Measurements from ENCODE around the gene DEFB124.
A peak's percentile ranks its signal among the peaks of the same experiment; 100 is the strongest.
"Not testable (repeated sequence)": the region's sequence is repeated elsewhere in the genome, so short reads cannot be mapped to it uniquely, and the experiment has no call there.

Gene DEFB124

GRCh38 chr20:31474758-31475427 is at the start of gene DEFB124, which contains the start of gene REM1:
DEFB124 (minus strand) TSS chr20:31475127; CDS start chr20:31473013, 2,114 bp downstream.
REM1 (plus strand) TSS chr20:31475288; CDS start chr20:31476446, 1,158 bp downstream.
- no peak for DNase-seq (ENCODE audit: low spot score)

- DNase-seq (ENCODE audit: low spot score): no peak
Measured at GRCh38 chr20:31523361-31524283, 48.7 kb upstream of the DEFB124 start.

DNA sequence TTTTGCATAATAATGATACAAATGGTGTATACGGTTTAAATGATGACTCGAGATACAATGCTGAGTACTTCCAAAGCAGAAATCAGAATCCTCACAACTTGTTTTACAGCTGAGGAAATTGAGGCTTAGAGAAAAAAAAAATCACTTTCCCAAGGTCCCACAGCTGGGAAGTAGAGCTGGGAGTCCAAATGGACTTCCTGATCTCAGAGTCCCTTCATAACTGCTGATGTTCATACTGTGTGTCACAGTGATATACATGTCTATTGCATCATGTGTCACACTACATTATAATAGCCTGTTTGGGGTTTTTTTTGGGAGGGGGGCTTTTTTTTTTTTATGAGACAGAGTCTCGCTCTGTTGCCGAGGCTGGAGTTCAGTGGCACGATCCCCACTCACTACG is 47.8 kb upstream of the DEFB124 start:
- DNase-seq (ENCODE audit: low spot score): no peak

GRCh38 chr20:31521267-31521666 is 46.3 kb upstream of the DEFB124 start:
- DNase-seq (ENCODE audit: low spot score): not testable (repeated sequence)

GRCh38 chr20:31517373-31517772 is 42.4 kb upstream of the DEFB124 start:
- DNase-seq (ENCODE audit: low spot score): peak; percentile 84

GRCh38 chr20:31516651-31517050 is 41.7 kb upstream of the DEFB124 start:
- DNase-seq (ENCODE audit: low spot score): no peak

DNA sequence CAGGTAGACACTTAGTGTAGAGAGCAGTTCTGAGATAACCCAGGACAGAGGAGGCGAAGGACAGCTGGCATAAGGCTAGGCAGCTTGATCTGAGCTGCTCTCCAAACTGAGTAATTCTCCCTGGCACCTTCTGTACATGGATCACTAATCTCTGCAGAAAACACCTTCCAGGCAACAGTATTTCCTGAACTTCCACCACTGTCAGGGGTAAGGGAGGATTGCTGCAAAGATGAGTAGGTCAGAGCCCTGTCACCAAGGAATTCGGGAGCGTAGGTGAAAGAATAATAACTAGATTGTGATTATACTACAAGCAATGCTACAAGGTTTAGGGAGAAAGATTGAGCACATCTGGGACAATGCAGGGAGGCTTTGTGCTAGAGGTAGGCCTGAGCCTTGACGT is 41.2 kb upstream of the DEFB124 start:
- no peak for DNase-seq (ENCODE audit: low spot score)

DNA sequence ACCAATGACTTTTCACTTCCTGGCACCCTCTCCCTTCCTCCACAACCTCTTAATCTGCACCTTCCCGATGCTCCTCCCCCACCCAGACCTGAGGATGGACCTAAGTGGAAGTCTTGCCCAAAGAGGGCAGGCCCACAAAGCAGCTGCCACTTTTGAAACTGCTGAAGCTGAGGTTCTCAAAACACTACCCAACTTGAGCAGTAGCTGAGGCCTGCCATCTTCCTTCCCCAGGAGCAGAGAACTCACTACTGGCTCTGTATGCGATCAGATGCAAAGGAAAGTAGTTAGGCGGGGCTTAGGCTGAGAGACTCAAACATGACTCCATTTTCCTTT is 40.8 kb upstream of the DEFB124 start:
- DNase-seq (ENCODE audit: low spot score): no peak

- no peak for DNase-seq (ENCODE audit: low spot score)
Measured at GRCh38 chr20:31515072-31515774, 40.3 kb upstream of the DEFB124 start.

GRCh38 chr20:31514154-31515071 is 39.5 kb upstream of the DEFB124 start, which contains the start of gene HM13:
HM13 (plus strand) TSS chr20:31514442; CDS start chr20:31514552, 110 bp downstream.
- DNase-seq (ENCODE audit: low spot score): peak; percentile 100

- no peak for DNase-seq (ENCODE audit: low spot score)
Measured at GRCh38 chr20:31508517-31509244, 33.8 kb upstream of the DEFB124 start.

DNA sequence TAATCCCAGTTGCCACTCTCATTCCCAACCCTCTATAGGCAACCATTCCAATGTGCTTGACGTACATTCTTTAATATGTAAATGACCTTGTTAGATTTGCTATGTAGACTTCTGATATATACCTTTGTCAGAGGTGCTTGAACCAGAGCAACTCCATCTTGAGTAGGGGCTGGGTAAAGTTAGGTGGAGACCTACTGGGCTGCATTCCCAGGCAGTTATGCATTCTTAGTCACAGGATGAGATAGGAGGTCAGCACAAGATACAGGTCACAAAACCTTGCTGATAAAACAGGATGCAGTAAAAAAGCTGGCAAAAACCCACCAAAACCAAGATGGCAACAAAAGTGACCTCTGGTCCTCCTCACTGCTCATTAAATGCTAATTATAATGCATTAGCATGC is 31.0 kb upstream of the DEFB124 start:
- DNase-seq (ENCODE audit: low spot score): no peak

- peak; percentile 79 for DNase-seq (ENCODE audit: low spot score)
Measured at GRCh38 chr20:31502884-31503673, 28.2 kb upstream of the DEFB124 start.

GRCh38 chr20:31500527-31500926 is 25.6 kb upstream of the DEFB124 start:
- no peak for DNase-seq (ENCODE audit: low spot score)

DNA sequence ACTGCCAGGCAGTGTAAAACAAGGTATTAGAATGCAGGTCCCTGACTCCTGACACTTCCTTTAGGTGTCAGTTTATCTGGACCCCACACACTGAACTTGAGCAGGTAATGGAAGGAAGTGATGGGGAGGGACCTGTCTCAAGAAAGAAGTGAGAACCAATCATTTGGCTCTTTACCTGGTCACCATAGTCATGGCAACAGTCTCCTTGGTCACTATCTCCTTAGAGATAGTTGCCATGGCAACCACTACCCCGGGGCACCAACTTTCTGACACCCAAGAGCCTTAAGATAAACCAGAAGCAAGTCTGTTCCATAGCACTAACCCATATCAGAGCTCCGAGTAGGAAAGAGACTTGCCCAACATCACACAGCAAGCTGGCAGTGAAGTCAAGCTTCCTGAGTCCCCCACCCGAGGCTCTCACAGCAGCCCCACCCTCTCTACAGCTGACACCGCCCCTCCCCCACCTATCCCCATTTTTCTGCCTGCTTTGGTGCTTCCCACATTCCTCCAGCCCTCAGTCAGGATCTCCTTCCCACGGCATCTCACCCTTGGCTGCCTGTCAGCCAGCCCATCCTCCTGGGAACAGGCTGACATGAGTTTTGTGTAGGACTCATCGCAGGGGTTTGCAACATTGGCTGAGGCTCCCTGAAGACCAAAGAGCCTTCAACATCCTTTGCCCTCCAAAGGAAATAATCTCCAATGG is 23.1 kb upstream of the DEFB124 start:
- no peak for DNase-seq (ENCODE audit: low spot score)

- no peak for DNase-seq (ENCODE audit: low spot score)
Measured at GRCh38 chr20:31496761-31497295, 21.9 kb upstream of the DEFB124 start.

- DNase-seq (ENCODE audit: low spot score): peak; percentile 87
Measured at GRCh38 chr20:31494131-31494530, 19.2 kb upstream of the DEFB124 start.

DNA sequence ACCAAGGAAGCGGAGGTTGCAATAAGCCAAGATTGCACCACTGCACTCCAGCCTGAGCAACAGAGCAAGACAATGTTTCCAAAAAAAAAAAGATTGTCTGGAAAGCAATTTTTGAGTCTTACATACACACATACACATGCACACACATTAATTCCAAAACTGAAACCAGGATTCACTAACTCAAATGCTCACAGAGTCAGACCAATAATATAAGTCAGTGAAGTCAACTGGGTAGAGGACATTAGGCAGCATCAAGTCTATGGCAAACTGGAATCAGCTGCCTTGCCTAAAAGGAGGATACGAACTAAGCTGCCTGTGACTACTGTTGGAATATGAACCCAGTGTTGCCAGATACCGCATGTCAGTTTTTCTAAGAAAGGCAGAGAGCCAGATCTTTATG is 15.8 kb upstream of the DEFB124 start:
- DNase-seq (ENCODE audit: low spot score): no peak

DNA sequence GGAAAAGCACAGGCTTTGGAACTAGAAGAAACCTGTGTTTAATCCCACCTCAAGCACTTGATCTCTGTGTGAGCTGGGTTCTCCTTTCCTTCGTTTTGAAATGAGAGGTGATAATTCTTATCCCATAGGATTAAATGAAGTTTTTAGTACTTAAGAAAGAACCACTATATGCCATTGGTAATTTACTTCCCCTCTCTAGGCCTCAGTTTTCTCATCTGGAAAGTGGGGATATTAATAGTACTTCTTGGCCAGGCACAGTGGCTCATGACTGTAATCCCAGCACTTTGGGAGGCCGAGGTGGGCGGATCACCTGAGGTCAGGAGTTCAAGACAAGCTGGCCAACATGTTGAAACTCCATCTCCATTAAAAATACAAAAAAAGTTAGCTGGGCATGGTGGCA is 14.2 kb upstream of the DEFB124 start:
- DNase-seq (ENCODE audit: low spot score): no peak
